H1 (cell line): ENCODE measurements around the gene RIPPLY3. TPM values are rescaled to one million over a fixed set of nuclear protein-coding genes. Genes with fewer than 3 reads are reported as not detected.

Source experiments
- BACH1 ChIP-seq: IDR thresholded peaks from 2 replicates; pipeline ENCODE4 v1.6.1; 2012; ENCODE audit warnings: low read length, improper control_type of control experiment
- RBBP5 ChIP-seq: IDR thresholded peaks from 2 replicates; pipeline ENCODE4 v1.7.1; 2012; ENCODE audit warnings: low read depth, mild to moderate bottlenecking, inconsistent platforms, low read length, moderate library complexity, borderline replicate concordance
- SP1 ChIP-seq: IDR thresholded peaks from 2 replicates; pipeline ENCODE4 v1.6.1; 2011; ENCODE audit warnings: low read depth, low read length
- polyA plus RNA-seq, 7 experiments: library from polyadenylated mRNA; depleted of rRNA in 3 of 7; stranded (reverse) in 5 of 7; unstranded in 2 of 7; fragments of >200 nt in 5 of 7; fragments of 200-250 nt in 2 of 7; gene quantifications; 1 replicate in 5 of 7; 2 replicates in 1 of 7; 4 replicates in 1 of 7; pipeline versions ENCODE4 v1.2.1 to v1.2.3, GENCODE V29; 2011 to 2013; ENCODE audit warnings: missing spikeins in 2 of 7, mixed read lengths in 2 of 7
- total RNA-seq: library from RNA; stranded (reverse); fragmentation: NEBNext Ultra II Directional; extraction: Animal tissue kit (Norgen Biotek cat#: 25700); gene quantifications from 2 replicates; pipeline ENCODE4 v1.2.1, GENCODE V29; 2021

RIPPLY3 gene
- total and polyA plus RNA-seq, 2 of the 8 experiments (the other 6 are each of a cell fraction or from before 2014, with no cell fraction given) = 2.0 to 2.2 TPM

- no peak for TF ChIP-seq SP1
- TF ChIP-seq BACH1 = no peak
- no peak for TF ChIP-seq RBBP5
Observed at GRCh38 chr21:37055271-37055855, 48.9 kb downstream of the RIPPLY3 start (continued).
